H1 (cell line): ENCODE measurements around the gene COIL. TPM values are rescaled to one million over a fixed set of nuclear protein-coding genes. Genes with fewer than 3 reads are reported as not detected.

Source experiments
- CTCF ChIA-PET: fragments of 300-600 bp; sonication (Branson Sonifier 250); formaldehyde crosslinking; loops from one replicate; lab custom pipeline; 2021; ENCODE audit not compliant: partially characterized antibody; lab: Charles Lee
- POLR2A ChIA-PET: fragments of 300-600 bp; sonication (Branson Sonifier 250); formaldehyde crosslinking; loops from one replicate; lab custom pipeline; 2021; ENCODE audit warnings: inconsistent platforms; ENCODE audit not compliant: partially characterized antibody; lab: Charles Lee
- DNase-seq, 2 experiments: peaks; one replicate each; pipeline versions ENCODE4 v3.0.0 to v3.0.0-alpha.2; 2010 to 2022; ENCODE audit warnings: low spot score in 2 of 2, low read depth in 1 of 2, mixed read lengths in 1 of 2
- FAIRE-seq: peaks from 2 replicates; lab custom pipeline; 2011; peaks lifted over from hg19 to GRCh38; lab: Jason Lieb, UNC
- H2AFZ ChIP-seq: 2 replicates; pipeline ENCODE4 v1.8.1; 2012; ENCODE audit warnings: low read length, inconsistent platforms
- H2AK5ac ChIP-seq: 2 replicates; pipeline ENCODE4 v1.6.1; 2013; ENCODE audit warnings: low read depth, low read length
- H2BK120ac ChIP-seq: replicated peaks from 2 replicates; pipeline ENCODE3; 2013; ENCODE audit warnings: low read depth, low read length, inconsistent platforms
- H2BK12ac ChIP-seq: 2 replicates; pipeline ENCODE4 v1.6.1; 2013; ENCODE audit warnings: low read depth, low read length
- H2BK15ac ChIP-seq: 2 replicates; pipeline ENCODE4 v1.6.1; 2013; ENCODE audit warnings: low read length
- H2BK20ac ChIP-seq: 2 replicates; pipeline ENCODE4 v1.6.1; 2013; ENCODE audit warnings: low read length
- H2BK5ac ChIP-seq: 2 replicates; pipeline ENCODE4 v1.6.1; 2013; ENCODE audit warnings: low read depth, low read length
- H3K14ac ChIP-seq: 2 replicates; pipeline ENCODE4 v1.6.1; 2013; ENCODE audit warnings: inconsistent platforms; ENCODE audit not compliant: insufficient read length
- H3K18ac ChIP-seq: 2 replicates; pipeline ENCODE4 v1.6.1; 2013; ENCODE audit warnings: low read length; ENCODE audit errors: extremely low read depth
- H3K23ac ChIP-seq: 2 replicates; pipeline ENCODE4 v1.6.1; 2013; ENCODE audit warnings: inconsistent platforms; ENCODE audit not compliant: insufficient read length
- H3K23me2 ChIP-seq: 2 replicates; pipeline ENCODE4 v1.6.1; 2013; ENCODE audit warnings: low read depth, low read length
- H3K27ac ChIP-seq: 2 replicates; pipeline ENCODE4 v1.6.1; 2011; ENCODE audit warnings: low read depth, low read length, inconsistent platforms
- H3K27me3 ChIP-seq, 4 experiments: replicated peaks in 1 of 4; 1 replicate in 1 of 4; 2 replicates in 3 of 4; pipeline versions ENCODE4 v1.6.1 to v1.8.1; 2011 to 2013; ENCODE audit warnings: low read length in 3 of 4, mild to moderate bottlenecking in 3 of 4, inconsistent platforms in 2 of 4, mixed read lengths in 2 of 4, moderate library complexity in 1 of 4; ENCODE audit not compliant: control insufficient read depth in 3 of 4, insufficient read depth in 3 of 4; ENCODE audit errors: extremely low read depth in 1 of 4
- H3K36me3 ChIP-seq, 4 experiments: 2 replicates each; pipeline versions ENCODE4 v1.6.1 to v1.8.1; 2011 to 2013; ENCODE audit warnings: mild to moderate bottlenecking in 4 of 4, low read length in 3 of 4, moderate library complexity in 2 of 4, control low read depth in 1 of 4, inconsistent platforms in 1 of 4; ENCODE audit not compliant: insufficient read depth in 4 of 4, control insufficient read depth in 2 of 4
- H3K4ac ChIP-seq: replicated peaks from 2 replicates; pipeline ENCODE3; 2013; ENCODE audit warnings: low read length, low read depth, mixed read lengths, inconsistent platforms; ENCODE audit not compliant: insufficient read length
- H3K4me1 ChIP-seq, 4 experiments: replicated peaks in 1 of 4; 1 replicate in 1 of 4; 2 replicates in 3 of 4; pipeline versions ENCODE4 v1.6.1 to v1.8.1; 2011 to 2013; ENCODE audit warnings: low read length in 3 of 4, inconsistent platforms in 2 of 4, mixed read lengths in 1 of 4; ENCODE audit not compliant: insufficient read depth in 4 of 4, control insufficient read depth in 3 of 4
- H3K4me2 ChIP-seq, 2 experiments: 2 replicates each; pipeline versions ENCODE4 v1.6.1 to v1.8.1; 2011 to 2013; ENCODE audit warnings: low read depth in 2 of 2, low read length in 2 of 2, control low read depth in 1 of 2, inconsistent platforms in 1 of 2, mild to moderate bottlenecking in 1 of 2; ENCODE audit not compliant: insufficient read depth in 1 of 2
- H3K4me3 ChIP-seq, 4 experiments: fragments of 200-600, 300-600 bp in 1 of 4; sonication (generic), shearing (Covaris generic), sonication (Bioruptor Twin) in 1 of 4; 2 replicates each; pipeline versions ENCODE4 v1.5.1 to v1.8.1; 2011 to 2016; ENCODE audit warnings: low read length in 4 of 4, low read depth in 3 of 4, control low read depth in 2 of 4, inconsistent platforms in 2 of 4, mild to moderate bottlenecking in 2 of 4, mixed read lengths in 1 of 4, moderate library complexity in 1 of 4; ENCODE audit not compliant: insufficient read depth in 2 of 4; ENCODE audit errors: extremely low read depth in 1 of 4
- H3K56ac ChIP-seq: replicated peaks from 2 replicates; pipeline ENCODE3; 2013; ENCODE audit warnings: low read depth, mild to moderate bottlenecking, mixed read lengths, low read length, inconsistent platforms; ENCODE audit not compliant: insufficient read length
- H3K79me1 ChIP-seq: 2 replicates; pipeline ENCODE4 v1.6.1; 2013; ENCODE audit warnings: low read depth, low read length, control low read depth
- H3K79me2 ChIP-seq, 2 experiments: 2 replicates each; pipeline versions ENCODE4 v1.6.1 to v1.8.1; 2012 to 2013; ENCODE audit warnings: low read length in 2 of 2, mild to moderate bottlenecking in 2 of 2, inconsistent platforms in 1 of 2; ENCODE audit not compliant: insufficient read depth in 2 of 2, control insufficient read depth in 1 of 2
- H3K9ac ChIP-seq, 4 experiments: replicated peaks in 1 of 4; 1 replicate in 1 of 4; 2 replicates in 3 of 4; pipeline versions ENCODE4 v1.6.1 to v1.8.1; 2011 to 2013; ENCODE audit warnings: low read depth in 3 of 4, low read length in 3 of 4, control low read depth in 2 of 4, mild to moderate bottlenecking in 2 of 4, moderate library complexity in 2 of 4, inconsistent platforms in 1 of 4; ENCODE audit errors: extremely low read depth in 1 of 4
- H3K9me3 ChIP-seq, 2 experiments: 2 replicates each; pipeline versions ENCODE4 v1.6.1 to v1.8.1; 2012 to 2013; ENCODE audit warnings: mild to moderate bottlenecking in 2 of 2, moderate library complexity in 2 of 2, control low read depth in 1 of 2, inconsistent platforms in 1 of 2, low read depth in 1 of 2, low read length in 1 of 2, mixed read lengths in 1 of 2; ENCODE audit not compliant: insufficient read depth in 2 of 2
- H4K20me1 ChIP-seq, 2 experiments: replicated peaks in 1 of 2; 2 replicates each; pipeline versions ENCODE3 to v1.8.1; 2011 to 2013; ENCODE audit warnings: inconsistent platforms in 2 of 2, low read length in 2 of 2, mild to moderate bottlenecking in 1 of 2; ENCODE audit not compliant: insufficient read depth in 2 of 2, control insufficient read depth in 1 of 2
- H4K5ac ChIP-seq: 2 replicates; pipeline ENCODE4 v1.6.1; 2013; ENCODE audit warnings: low read length, low read depth, mixed read lengths, inconsistent platforms; ENCODE audit not compliant: insufficient read length
- H4K8ac ChIP-seq: 2 replicates; pipeline ENCODE4 v1.8.0; 2013; ENCODE audit warnings: mild to moderate bottlenecking, moderate library complexity, low read length, inconsistent platforms; ENCODE audit not compliant: insufficient read depth; ENCODE audit errors: extremely low read depth
- H4K91ac ChIP-seq: replicated peaks from 2 replicates; pipeline ENCODE3; 2013; ENCODE audit warnings: low read length, mixed read lengths, inconsistent platforms; ENCODE audit not compliant: insufficient read length
- ASH2L ChIP-seq: fragments of 200-600, 300-600 bp; sonication (generic); IDR thresholded peaks from one replicate; pipeline ENCODE4 v1.7.1; 2017; ENCODE audit warnings: low read length
- CBX5 ChIP-seq: fragments of 300-800, 300-1000 bp; sonication (generic); IDR thresholded peaks from 2 replicates; pipeline ENCODE4 v1.7.1; 2016; ENCODE audit warnings: antibody characterized with exemption, low read length, low read depth
- CHD1 ChIP-seq: IDR thresholded peaks from 2 replicates; pipeline ENCODE4 v1.6.1; 2012; ENCODE audit warnings: low read depth, low read length, improper control_type of control experiment
- CHD2 ChIP-seq: IDR thresholded peaks from 2 replicates; pipeline ENCODE4 v1.6.1; 2012; ENCODE audit warnings: low read length, improper control_type of control experiment
- GABPA ChIP-seq: IDR thresholded peaks from 2 replicates; pipeline ENCODE4 v1.6.1; 2011; ENCODE audit warnings: mild to moderate bottlenecking, low read length, moderate library complexity, borderline replicate concordance; ENCODE audit not compliant: insufficient read depth
- HDAC2 ChIP-seq, 2 experiments: fragments of 300-600 bp in 1 of 2; sonication (generic) in 1 of 2; IDR thresholded peaks; 2 replicates each; pipeline ENCODE4 v1.6.1; 2011 to 2012; ENCODE audit warnings: low read depth in 2 of 2, low read length in 2 of 2, mild to moderate bottlenecking in 2 of 2, moderate library complexity in 2 of 2, borderline replicate concordance in 1 of 2, inconsistent platforms in 1 of 2
- HDAC6 ChIP-seq: IDR thresholded peaks from one replicate; pipeline ENCODE4 v1.7.1; 2012; ENCODE audit warnings: low read depth, mild to moderate bottlenecking, inconsistent platforms, low read length, moderate library complexity
- KDM5A ChIP-seq: fragments of 200-600 bp; IDR thresholded peaks from 2 replicates; pipeline ENCODE4 v1.7.1; 2012; ENCODE audit warnings: mild to moderate bottlenecking, low read length, inconsistent platforms, mixed read lengths
- MAX ChIP-seq: IDR thresholded peaks from 2 replicates; pipeline ENCODE4 v1.6.1; 2012; ENCODE audit warnings: inconsistent platforms
- POLR2A ChIP-seq, 2 experiments: IDR thresholded peaks; 1 replicate in 1 of 2; 2 replicates in 1 of 2; pipeline ENCODE4 v1.6.1; 2011; ENCODE audit warnings: low read depth in 2 of 2, low read length in 2 of 2, mild to moderate bottlenecking in 2 of 2; ENCODE audit errors: control extremely low read depth in 1 of 2
- SP1 ChIP-seq: IDR thresholded peaks from 2 replicates; pipeline ENCODE4 v1.6.1; 2011; ENCODE audit warnings: low read depth, low read length
- SRF ChIP-seq: IDR thresholded peaks from 2 replicates; pipeline ENCODE4 v1.6.1; 2011; ENCODE audit warnings: mild to moderate bottlenecking, low read depth, low read length, moderate library complexity
- TAF1 ChIP-seq: IDR thresholded peaks from 2 replicates; pipeline ENCODE4 v1.6.1; 2011; ENCODE audit warnings: mild to moderate bottlenecking, low read depth, low read length
- TAF7 ChIP-seq: optimal IDR thresholded peaks from 2 replicates; pipeline ENCODE3; 2011; ENCODE audit warnings: low read depth, mild to moderate bottlenecking, inconsistent platforms, low read length, moderate library complexity, borderline replicate concordance
- TEAD4 ChIP-seq: IDR thresholded peaks from 2 replicates; pipeline ENCODE4 v1.6.1; 2012; ENCODE audit warnings: low read depth, low read length, inconsistent platforms, mixed read lengths
- WGBS, 2 experiments: shearing (Covaris generic) in 1 of 2; methylation state at CpG; one replicate each; pipeline versions ENCODE4 v1.1.6 to v1.1.7; 2013 to 2015; ENCODE audit warnings: low lambda C conversion rate in 2 of 2, mixed read lengths in 2 of 2, inconsistent platforms in 1 of 2, low coverage in 1 of 2, missing lambda C conversion rate in 1 of 2; ENCODE audit not compliant: insufficient replicate concordance in 2 of 2, insufficient coverage in 1 of 2, insufficient read length in 1 of 2; ENCODE audit errors: extremely low coverage in 1 of 2, missing lambda C conversion rate in 1 of 2; 5-methylcytosine and 5-hydroxymethylcytosine counted together
- polyA plus RNA-seq, 7 experiments: library from polyadenylated mRNA; depleted of rRNA in 3 of 7; stranded (reverse) in 5 of 7; unstranded in 2 of 7; fragments of >200 nt in 5 of 7; fragments of 200-250 nt in 2 of 7; gene quantifications; 1 replicate in 5 of 7; 2 replicates in 1 of 7; 4 replicates in 1 of 7; pipeline versions ENCODE4 v1.2.1 to v1.2.3, GENCODE V29; 2011 to 2013; ENCODE audit warnings: missing spikeins in 2 of 7, mixed read lengths in 2 of 7
- total RNA-seq: library from RNA; stranded (reverse); fragmentation: NEBNext Ultra II Directional; extraction: Animal tissue kit (Norgen Biotek cat#: 25700); gene quantifications from 2 replicates; pipeline ENCODE4 v1.2.1, GENCODE V29; 2021

COIL gene
- total and polyA plus RNA-seq, 2 of the 8 experiments (the other 6 are each of a cell fraction or from before 2014, with no cell fraction given) = 5.2 to 23.6 TPM

- FAIRE-seq = no peak
Observed at GRCh38 chr17:56945938-56946505, 14.8 kb downstream of the COIL start.

More at GRCh38 chr17:56945938-56946505, 14.8 kb downstream of the COIL start:
- WGBS, 2 experiments = 91% methylated on average over 3 of the region's 3 CpGs; no CpG with 5 or more reads in 1 of the 2 experiments
- H2BK12ac ChIP-seq = no peak overlapping the region
- no peak for DNase-seq
- H2BK20ac ChIP-seq = no peak overlapping the region
- CTCF ChIA-PET = interaction anchor here (1.4 to 1.9 kb wide), 3 partner anchors 56 to 126 kb away, joined by 4 to 8 read pairs (median 4); no protein-coding TSS in a partner anchor
- no peak overlapping the region for H3K4ac ChIP-seq
- peaks cover 2% of the 10 kb centered on the region; the same call in 1 of the 2 replicates for H3K79me1 ChIP-seq
- no peaks in the 10 kb centered on the region for H3K79me2 ChIP-seq
- no peak overlapping the region for H2BK5ac ChIP-seq
- H3K4me2 ChIP-seq = no peak overlapping the region
- no peaks in the 10 kb centered on the region for H3K23me2 ChIP-seq
- no peak overlapping the region for H3K4me3 ChIP-seq
- H2BK15ac ChIP-seq = no peak overlapping the region
- no peak overlapping the region for H3K23ac ChIP-seq
- H3K27ac ChIP-seq = no peak overlapping the region
- no peak overlapping the region for H2AFZ ChIP-seq
- no peaks in the 10 kb centered on the region for H3K9me3 ChIP-seq
- H2AK5ac ChIP-seq = no peak overlapping the region
- peaks cover 4 to 44% (median 36%) of the 10 kb centered on the region in 4 experiments for H3K36me3 ChIP-seq
- no peak overlapping the region for H4K91ac ChIP-seq
- H3K56ac ChIP-seq = no peak overlapping the region
- no peak overlapping the region for H2BK120ac ChIP-seq
- H3K9ac ChIP-seq = no peak overlapping the region
- no peaks in the 10 kb centered on the region for H3K27me3 ChIP-seq
- POLR2A ChIA-PET = interaction anchor here (1.1 kb wide), 1 partner anchor 12 kb away, joined by 4 read pairs; no protein-coding TSS in a partner anchor
- H3K18ac ChIP-seq = no peak overlapping the region
- no peaks in the 10 kb centered on the region for H4K20me1 ChIP-seq
- H4K8ac ChIP-seq = no peak overlapping the region
- no peak overlapping the region for H4K5ac ChIP-seq
- TF ChIP-seq HDAC2 (IDR thresholded peaks at IDR 0.05; ENCODE audit: borderline replicate concordance in 1 of 2, low read depth in 2 of 2, low read length in 2 of 2) (no peak), POLR2A (IDR thresholded peaks at IDR 0.05; ENCODE audit: control extremely low read depth in 1 of 2, low read depth in 2 of 2, low read length in 2 of 2) (no peak), TEAD4 (no peak), CHD2 (no peak), TAF7 (no peak), CBX5 (no peak), SP1 (no peak), CHD1 (no peak), SRF (no peak), TAF1 (no peak), ASH2L (no peak), HDAC6 (no peak), MAX (no peak), KDM5A (no peak), GABPA (no peak)
- TF ChIP-seq, all 59 proteins: peak for 0
- no peaks in the 10 kb centered on the region for H3K4me1 ChIP-seq
- no peak overlapping the region for H3K14ac ChIP-seq
